ENCODE results near the gene MACO1. TPM values are rescaled to one million over a fixed set of nuclear protein-coding genes. Genes with fewer than 3 reads are reported as not detected.

Gene MACO1
- total RNA-seq, 2 donors from 2014 or later: 17.7 to 28.2 TPM

DNA sequence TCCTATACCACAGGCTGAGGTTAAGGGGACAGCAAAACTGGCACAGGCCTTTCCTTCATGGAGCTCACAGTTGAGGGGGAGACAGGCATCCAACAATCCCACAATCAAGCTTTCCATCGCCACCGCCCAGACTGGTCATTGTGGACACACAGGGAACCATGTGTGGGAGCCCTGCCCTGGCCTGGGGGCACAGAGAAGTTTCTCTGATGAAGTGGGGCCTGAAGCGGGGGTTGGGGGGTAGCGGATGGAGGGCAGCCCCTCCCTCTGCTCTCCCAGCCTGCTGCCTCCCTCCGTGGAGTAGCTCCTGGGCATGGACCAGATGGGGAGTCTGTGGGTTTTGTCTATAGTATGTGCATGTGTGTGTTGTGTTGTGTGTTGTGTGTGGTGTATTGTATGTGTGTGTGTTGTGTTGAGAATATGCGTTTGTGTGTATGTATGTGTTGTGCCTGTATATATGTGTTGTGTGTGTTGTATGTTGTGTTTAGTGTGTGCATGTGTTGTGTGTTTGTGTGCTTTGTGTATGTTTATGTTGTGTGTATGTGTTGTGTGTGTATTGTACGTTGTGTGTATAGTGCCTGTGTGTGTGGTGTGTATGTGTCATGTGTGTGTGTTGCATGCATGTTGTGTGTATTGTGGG is 98.3 kb downstream of the MACO1 start:
- no peak for DNase-seq
- intact Hi-C loops (cut with DNase I): loop anchor here (10.0 kb wide), 1 partner anchor 276 kb away; the partner anchor contains the start of gene SELENON
- no peaks in the 10 kb centered on the region for H3K4me1 ChIP-seq
- H3K27ac ChIP-seq: no peak overlapping the region
- no peak overlapping the region for H3K9ac ChIP-seq (ENCODE audit: low read depth in 2 of 2, low read length in 2 of 2)
- H3K36me3 ChIP-seq: no peaks in the 10 kb centered on the region
- no peaks in the 10 kb centered on the region for H3K9me3 ChIP-seq
- no peaks in the 10 kb centered on the region for H3K27me3 ChIP-seq
- TF ChIP-seq CTCF (IDR thresholded peaks at IDR 0.05): no peak
- no peak overlapping the region for H3K4me3 ChIP-seq

- TF ChIP-seq CTCF (IDR thresholded peaks at IDR 0.05): no peak
- no peak overlapping the region for H3K9ac ChIP-seq (ENCODE audit: low read depth in 2 of 2, low read length in 2 of 2)
- DNase-seq: no peak
- no peak overlapping the region for H3K27ac ChIP-seq
- no peaks in the 10 kb centered on the region for H3K36me3 ChIP-seq
- no peaks in the 10 kb centered on the region for H3K9me3 ChIP-seq
- no peak overlapping the region for H3K4me3 ChIP-seq
- intact Hi-C loops (cut with DNase I): loop anchor here (10.0 kb wide), 1 partner anchor 275 kb away; the partner anchor contains the start of gene SELENON
- H3K27me3 ChIP-seq: no peaks in the 10 kb centered on the region
- no peaks in the 10 kb centered on the region for H3K4me1 ChIP-seq
Observed at GRCh38 chr1:25529518-25530185, 99.0 kb downstream of the MACO1 start.

DNA sequence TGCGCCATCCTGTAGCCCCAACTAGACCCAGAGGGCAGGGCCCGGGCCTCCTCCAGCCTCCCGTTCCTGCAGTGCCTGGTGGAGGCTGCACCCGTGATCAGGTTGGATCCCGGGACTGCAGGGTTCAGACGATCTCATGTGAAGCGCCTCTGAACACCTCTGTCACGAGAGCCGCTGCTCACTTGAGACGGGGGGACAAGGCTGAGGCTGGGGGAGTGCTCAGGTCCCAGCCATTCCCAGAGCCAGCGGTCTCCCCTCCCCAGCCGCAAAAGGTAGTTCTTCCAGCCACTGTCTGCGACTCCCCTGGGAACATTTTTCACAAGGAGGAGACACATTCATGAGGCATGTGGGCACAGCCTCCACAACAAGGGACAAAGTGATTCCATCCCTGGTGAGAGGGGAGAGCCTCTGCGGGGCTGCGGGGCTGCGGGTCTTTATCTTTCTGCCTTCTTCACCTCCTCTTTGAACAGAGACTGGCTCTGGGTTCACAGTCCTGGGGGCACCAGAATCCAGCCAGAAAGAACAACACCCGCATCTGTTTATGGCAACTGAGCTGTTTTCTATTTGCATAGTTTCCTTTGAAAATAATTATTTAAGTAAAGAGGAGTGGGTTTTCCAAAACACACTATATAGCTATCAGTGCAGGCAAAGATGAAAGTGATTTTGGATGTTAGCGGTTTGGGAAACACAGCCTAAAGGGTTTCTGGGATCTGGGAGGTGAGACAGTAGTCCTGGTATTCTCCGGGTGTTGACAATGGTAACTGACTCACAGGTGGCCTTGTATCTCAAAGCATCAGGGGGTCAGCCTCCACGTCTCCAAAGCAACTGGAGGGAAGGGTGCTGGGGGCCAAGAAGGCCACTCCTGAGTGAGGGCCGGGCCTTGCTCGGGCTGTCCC is 99.7 kb downstream of the MACO1 start:
- Histone ChIP-seq H3K4me3 (no peak overlapping the region), H3K27ac (no peak overlapping the region), H3K9me3 (no peaks in the 10 kb centered on the region), H3K9ac (ENCODE audit: low read depth in 2 of 2, low read length in 2 of 2) (no peak overlapping the region), H3K36me3 (no peaks in the 10 kb centered on the region), H3K27me3 (no peaks in the 10 kb centered on the region), H3K4me1 (no peaks in the 10 kb centered on the region)
- no peak for DNase-seq
- TF ChIP-seq CTCF (IDR thresholded peaks at IDR 0.05): no peak
- intact Hi-C loops (cut with DNase I): no loop called here

GRCh38 chr1:25531082-25531461 is 100.4 kb downstream of the MACO1 start:
- no peak for TF ChIP-seq CTCF (IDR thresholded peaks at IDR 0.05)
- DNase-seq: no peak
- Histone ChIP-seq H3K9ac (ENCODE audit: low read depth in 2 of 2, low read length in 2 of 2) (no peak overlapping the region), H3K36me3 (no peaks in the 10 kb centered on the region), H3K4me1 (no peaks in the 10 kb centered on the region), H3K27me3 (no peaks in the 10 kb centered on the region), H3K4me3 (no peak overlapping the region), H3K9me3 (no peaks in the 10 kb centered on the region), H3K27ac (no peak overlapping the region)
- intact Hi-C loops (cut with DNase I): no loop called here

DNA sequence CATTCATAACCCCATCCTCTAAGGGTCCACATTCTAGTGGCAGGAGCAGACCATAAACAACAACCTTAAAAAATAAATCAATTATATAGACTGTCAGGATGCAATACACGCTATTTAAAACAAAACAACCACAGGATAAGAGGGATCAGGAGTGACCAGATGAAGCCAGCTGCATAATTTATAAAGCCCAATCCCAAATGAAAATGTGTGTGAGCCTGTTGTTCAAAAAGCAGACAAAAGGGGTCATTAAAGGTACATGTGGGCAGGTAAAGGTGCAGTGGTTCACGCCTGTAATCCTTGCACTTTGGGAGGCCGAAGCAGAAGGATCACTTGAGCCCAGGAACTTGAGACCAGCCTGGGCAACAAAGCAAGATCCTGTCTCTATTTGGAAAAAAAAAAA is 102.3 kb downstream of the MACO1 start:
- TF ChIP-seq CTCF (IDR thresholded peaks at IDR 0.05): no peak
- no peaks in the 10 kb centered on the region for H3K4me1 ChIP-seq
- H3K9ac ChIP-seq (ENCODE audit: low read depth in 2 of 2, low read length in 2 of 2): no peak overlapping the region
- H3K27me3 ChIP-seq: no peaks in the 10 kb centered on the region
- H3K27ac ChIP-seq: no peak overlapping the region
- intact Hi-C loops (cut with DNase I): no loop called here
- H3K36me3 ChIP-seq: no peaks in the 10 kb centered on the region
- H3K4me3 ChIP-seq: no peak overlapping the region
- DNase-seq: no peak
- no peaks in the 10 kb centered on the region for H3K9me3 ChIP-seq
